ENCODE measurements around the gene MYBPC2.
A peak's percentile ranks its signal among the peaks of the same experiment; 100 is the strongest.

Gene MYBPC2

GRCh38 chr19:50409347-50409746 lies 23.3 kb upstream of the MYBPC2 start:
- no peak overlapping the region for H3K4me3 ChIP-seq (ENCODE audit: low read depth in 1 of 5, low read length in 5 of 5)
- no peaks in the 10 kb centered on the region for H3K9me3 ChIP-seq (ENCODE audit: control insufficient read depth in 5 of 5, low read length in 5 of 5)
- no peaks in the 10 kb centered on the region for H3K27me3 ChIP-seq (ENCODE audit: control insufficient read depth in 5 of 5, insufficient read depth in 4 of 5, low read length in 5 of 5)
- H3K9ac ChIP-seq (ENCODE audit: low read length in 5 of 5): no peak overlapping the region
- no peak overlapping the region for H3K27ac ChIP-seq (ENCODE audit: low read depth, low read length)
- H3K36me3 ChIP-seq (ENCODE audit: control insufficient read depth in 5 of 5, insufficient read depth in 5 of 5, low read length in 5 of 5): peaks cover 0 to 44% (median 15%) of the 10 kb centered on the region in 5 donors
- H3K4me1 ChIP-seq (ENCODE audit: control insufficient read depth in 5 of 5, insufficient read depth in 5 of 5, low read length in 5 of 5): no peaks in the 10 kb centered on the region

- Histone ChIP-seq H3K27me3 (ENCODE audit: control insufficient read depth in 5 of 5, insufficient read depth in 4 of 5, low read length in 5 of 5) (no peaks in the 10 kb centered on the region), H3K4me1 (ENCODE audit: control insufficient read depth in 5 of 5, insufficient read depth in 5 of 5, low read length in 5 of 5) (peaks cover 0 to 5% (median 2%) of the 10 kb centered on the region in 5 donors), H3K4me3 (ENCODE audit: low read depth in 1 of 5, low read length in 5 of 5) (no peak overlapping the region), H3K27ac (ENCODE audit: low read depth, low read length) (no peak overlapping the region), H3K9ac (ENCODE audit: low read length in 5 of 5) (no peak overlapping the region), H3K36me3 (ENCODE audit: control insufficient read depth in 5 of 5, insufficient read depth in 5 of 5, low read length in 5 of 5) (peaks cover 0 to 44% (median 15%) of the 10 kb centered on the region in 5 donors), H3K9me3 (ENCODE audit: control insufficient read depth in 5 of 5, low read length in 5 of 5) (no peaks in the 10 kb centered on the region)
These were observed 22.6 kb upstream of the MYBPC2 start for GRCh38 chr19:50410109-50410508.

- H3K36me3 ChIP-seq (ENCODE audit: control insufficient read depth in 5 of 5, insufficient read depth in 5 of 5, low read length in 5 of 5): peaks cover 0 to 30% (median 15%) of the 10 kb centered on the region in 5 donors
- peaks cover 0 to 14% (median 2%) of the 10 kb centered on the region in 5 donors for H3K4me1 ChIP-seq (ENCODE audit: control insufficient read depth in 5 of 5, insufficient read depth in 5 of 5, low read length in 5 of 5)
- H3K9ac ChIP-seq (ENCODE audit: low read length in 5 of 5): no peak overlapping the region
- H3K27ac ChIP-seq (ENCODE audit: low read depth, low read length): no peak overlapping the region
- no peak overlapping the region for H3K4me3 ChIP-seq (ENCODE audit: low read depth in 1 of 5, low read length in 5 of 5)
- peaks cover 0 to 7% (median 4%) of the 10 kb centered on the region in 5 donors for H3K27me3 ChIP-seq (ENCODE audit: control insufficient read depth in 5 of 5, insufficient read depth in 4 of 5, low read length in 5 of 5)
- no peaks in the 10 kb centered on the region for H3K9me3 ChIP-seq (ENCODE audit: control insufficient read depth in 5 of 5, low read length in 5 of 5)
These were observed 20.3 kb upstream of the MYBPC2 start for GRCh38 chr19:50412419-50412818.

- Histone ChIP-seq H3K4me3 (ENCODE audit: low read depth in 1 of 5, low read length in 5 of 5) (no peak overlapping the region), H3K4me1 (ENCODE audit: control insufficient read depth in 5 of 5, insufficient read depth in 5 of 5, low read length in 5 of 5) (peaks cover 0 to 14% (median 2%) of the 10 kb centered on the region in 5 donors), H3K9me3 (ENCODE audit: control insufficient read depth in 5 of 5, low read length in 5 of 5) (no peaks in the 10 kb centered on the region), H3K27ac (ENCODE audit: low read depth, low read length) (no peak overlapping the region), H3K27me3 (ENCODE audit: control insufficient read depth in 5 of 5, insufficient read depth in 4 of 5, low read length in 5 of 5) (peaks cover 3 to 11% (median 8%) of the 10 kb centered on the region in 5 donors), H3K36me3 (ENCODE audit: control insufficient read depth in 5 of 5, insufficient read depth in 5 of 5, low read length in 5 of 5) (peaks cover 0 to 30% (median 15%) of the 10 kb centered on the region in 5 donors), H3K9ac (ENCODE audit: low read length in 5 of 5) (no peak overlapping the region)
These were observed 19.6 kb upstream of the MYBPC2 start for GRCh38 chr19:50413096-50413495.

GRCh38 chr19:50413531-50413930 lies 19.2 kb upstream of the MYBPC2 start:
- peaks cover 0 to 14% (median 2%) of the 10 kb centered on the region in 5 donors for H3K4me1 ChIP-seq (ENCODE audit: control insufficient read depth in 5 of 5, insufficient read depth in 5 of 5, low read length in 5 of 5)
- H3K27ac ChIP-seq (ENCODE audit: low read depth, low read length): no peak overlapping the region
- H3K9me3 ChIP-seq (ENCODE audit: control insufficient read depth in 5 of 5, low read length in 5 of 5): no peaks in the 10 kb centered on the region
- peaks cover 0 to 28% (median 15%) of the 10 kb centered on the region in 5 donors for H3K36me3 ChIP-seq (ENCODE audit: control insufficient read depth in 5 of 5, insufficient read depth in 5 of 5, low read length in 5 of 5)
- H3K4me3 ChIP-seq (ENCODE audit: low read depth in 1 of 5, low read length in 5 of 5): no peak overlapping the region
- H3K27me3 ChIP-seq (ENCODE audit: control insufficient read depth in 5 of 5, insufficient read depth in 4 of 5, low read length in 5 of 5): peaks cover 7 to 15% (median 11%) of the 10 kb centered on the region in 5 donors
- no peak overlapping the region for H3K9ac ChIP-seq (ENCODE audit: low read length in 5 of 5)

- H3K9me3 ChIP-seq (ENCODE audit: control insufficient read depth in 5 of 5, low read length in 5 of 5): no peaks in the 10 kb centered on the region
- H3K9ac ChIP-seq (ENCODE audit: low read length in 5 of 5): peak overlapping the region in 1 of 5 donors; percentile 53
- H3K36me3 ChIP-seq (ENCODE audit: control insufficient read depth in 5 of 5, insufficient read depth in 5 of 5, low read length in 5 of 5): peaks cover 0 to 13% (median 2%) of the 10 kb centered on the region in 5 donors
- H3K4me1 ChIP-seq (ENCODE audit: control insufficient read depth in 5 of 5, insufficient read depth in 5 of 5, low read length in 5 of 5): peaks cover 0 to 14% (median 2%) of the 10 kb centered on the region in 5 donors
- no peak overlapping the region for H3K27ac ChIP-seq (ENCODE audit: low read depth, low read length)
- H3K27me3 ChIP-seq (ENCODE audit: control insufficient read depth in 5 of 5, insufficient read depth in 4 of 5, low read length in 5 of 5): peaks cover 18 to 30% (median 24%) of the 10 kb centered on the region in 5 donors
- no peak overlapping the region for H3K4me3 ChIP-seq (ENCODE audit: low read depth in 1 of 5, low read length in 5 of 5)
These were observed 17.6 kb upstream of the MYBPC2 start for GRCh38 chr19:50414864-50415660.

GRCh38 chr19:50415661-50416033 lies 17.0 kb upstream of the MYBPC2 start:
- Histone ChIP-seq H3K4me1 (ENCODE audit: control insufficient read depth in 5 of 5, insufficient read depth in 5 of 5, low read length in 5 of 5) (peaks cover 0 to 14% (median 2%) of the 10 kb centered on the region in 5 donors), H3K36me3 (ENCODE audit: control insufficient read depth in 5 of 5, insufficient read depth in 5 of 5, low read length in 5 of 5) (peaks cover 0 to 9% (median 2%) of the 10 kb centered on the region in 5 donors), H3K9ac (ENCODE audit: low read length in 5 of 5) (no peak overlapping the region), H3K27me3 (ENCODE audit: control insufficient read depth in 5 of 5, insufficient read depth in 4 of 5, low read length in 5 of 5) (peaks cover 18 to 31% (median 24%) of the 10 kb centered on the region in 5 donors), H3K9me3 (ENCODE audit: control insufficient read depth in 5 of 5, low read length in 5 of 5) (no peaks in the 10 kb centered on the region), H3K27ac (ENCODE audit: low read depth, low read length) (no peak overlapping the region), H3K4me3 (ENCODE audit: low read depth in 1 of 5, low read length in 5 of 5) (no peak overlapping the region)

GRCh38 chr19:50416034-50416977 lies 16.4 kb upstream of the MYBPC2 start:
- peaks cover 0 to 14% (median 2%) of the 10 kb centered on the region in 5 donors for H3K4me1 ChIP-seq (ENCODE audit: control insufficient read depth in 5 of 5, insufficient read depth in 5 of 5, low read length in 5 of 5)
- H3K27ac ChIP-seq (ENCODE audit: low read depth, low read length): no peak overlapping the region
- H3K9me3 ChIP-seq (ENCODE audit: control insufficient read depth in 5 of 5, low read length in 5 of 5): peaks cover 0 to 2% (median 0%) of the 10 kb centered on the region in 5 donors
- no peak overlapping the region for H3K4me3 ChIP-seq (ENCODE audit: low read depth in 1 of 5, low read length in 5 of 5)
- peaks cover 20 to 31% (median 27%) of the 10 kb centered on the region in 5 donors for H3K27me3 ChIP-seq (ENCODE audit: control insufficient read depth in 5 of 5, insufficient read depth in 4 of 5, low read length in 5 of 5)
- H3K9ac ChIP-seq (ENCODE audit: low read length in 5 of 5): no peak overlapping the region
- peaks cover 0 to 5% (median 2%) of the 10 kb centered on the region in 5 donors for H3K36me3 ChIP-seq (ENCODE audit: control insufficient read depth in 5 of 5, insufficient read depth in 5 of 5, low read length in 5 of 5)

- no peak overlapping the region for H3K4me3 ChIP-seq (ENCODE audit: low read depth in 1 of 5, low read length in 5 of 5)
- peaks cover 20 to 35% (median 32%) of the 10 kb centered on the region in 5 donors for H3K27me3 ChIP-seq (ENCODE audit: control insufficient read depth in 5 of 5, insufficient read depth in 4 of 5, low read length in 5 of 5)
- peaks cover 0 to 14% (median 2%) of the 10 kb centered on the region in 5 donors for H3K4me1 ChIP-seq (ENCODE audit: control insufficient read depth in 5 of 5, insufficient read depth in 5 of 5, low read length in 5 of 5)
- H3K36me3 ChIP-seq (ENCODE audit: control insufficient read depth in 5 of 5, insufficient read depth in 5 of 5, low read length in 5 of 5): peaks cover 0 to 5% (median 2%) of the 10 kb centered on the region in 5 donors
- peaks cover 0 to 2% (median 0%) of the 10 kb centered on the region in 5 donors for H3K9me3 ChIP-seq (ENCODE audit: control insufficient read depth in 5 of 5, low read length in 5 of 5)
- no peak overlapping the region for H3K27ac ChIP-seq (ENCODE audit: low read depth, low read length)
- H3K9ac ChIP-seq (ENCODE audit: low read length in 5 of 5): no peak overlapping the region
These were observed 15.3 kb upstream of the MYBPC2 start for GRCh38 chr19:50417111-50418081.

All from subcutaneous abdominal adipose tissue (tissue), 5 donors.